HG02642 (cell line): ENCODE measurements around the gene C19orf38.
"Not testable (repeated sequence)": the region's sequence is repeated elsewhere in the genome, so short reads cannot be mapped to it uniquely, and the experiment has no call there.

Source experiments
- ATAC-seq: cut with Tn5 transposase; IDR thresholded peaks from one replicate; pipeline ENCODE4 v1.9.1; 2021; ENCODE audit warnings: mild to moderate bottlenecking; ENCODE audit not compliant: unreplicated experiment, poor library complexity

Gene C19orf38

DNA sequence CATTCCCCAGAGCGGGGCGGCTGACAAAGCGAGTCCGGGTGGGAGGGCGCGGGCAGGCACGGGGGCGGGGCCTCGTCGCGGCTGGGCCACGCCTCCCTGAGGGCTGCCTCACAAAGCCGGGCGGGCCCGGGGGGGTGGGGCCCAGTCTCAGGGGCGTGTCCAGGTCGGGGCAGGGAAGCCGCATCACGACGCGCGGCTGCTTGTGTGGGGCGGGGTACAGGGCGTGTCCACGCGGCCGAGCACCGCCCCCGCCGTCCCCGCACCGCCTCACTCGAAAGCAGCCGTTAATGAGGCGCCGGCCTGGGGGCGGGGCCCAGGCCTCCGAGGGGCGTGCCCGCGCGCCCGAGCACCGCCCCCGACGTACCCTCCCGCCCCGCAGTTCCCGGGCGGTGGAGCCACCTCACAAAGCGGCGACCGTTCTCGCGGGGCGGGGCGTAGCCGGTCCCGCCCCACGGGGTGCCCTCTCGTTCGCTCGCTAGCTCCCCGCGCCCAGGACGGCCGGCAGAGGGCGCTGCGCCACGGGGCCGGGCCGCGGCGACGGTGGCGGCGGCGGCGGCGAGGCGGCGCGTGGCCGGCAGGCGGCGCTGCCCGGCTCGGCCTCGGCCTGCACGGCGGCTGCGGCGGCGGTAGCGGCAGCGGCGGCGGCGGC, 22.9 kb downstream of the C19orf38 start, which contains the start of gene CARM1:
TSS of gene CARM1 (plus strand) at position 599 of the 649 bp plus-strand sequence. CDS start 150 bp downstream, outside the sequence.
- ATAC-seq, result peak; percentile 80

DNA sequence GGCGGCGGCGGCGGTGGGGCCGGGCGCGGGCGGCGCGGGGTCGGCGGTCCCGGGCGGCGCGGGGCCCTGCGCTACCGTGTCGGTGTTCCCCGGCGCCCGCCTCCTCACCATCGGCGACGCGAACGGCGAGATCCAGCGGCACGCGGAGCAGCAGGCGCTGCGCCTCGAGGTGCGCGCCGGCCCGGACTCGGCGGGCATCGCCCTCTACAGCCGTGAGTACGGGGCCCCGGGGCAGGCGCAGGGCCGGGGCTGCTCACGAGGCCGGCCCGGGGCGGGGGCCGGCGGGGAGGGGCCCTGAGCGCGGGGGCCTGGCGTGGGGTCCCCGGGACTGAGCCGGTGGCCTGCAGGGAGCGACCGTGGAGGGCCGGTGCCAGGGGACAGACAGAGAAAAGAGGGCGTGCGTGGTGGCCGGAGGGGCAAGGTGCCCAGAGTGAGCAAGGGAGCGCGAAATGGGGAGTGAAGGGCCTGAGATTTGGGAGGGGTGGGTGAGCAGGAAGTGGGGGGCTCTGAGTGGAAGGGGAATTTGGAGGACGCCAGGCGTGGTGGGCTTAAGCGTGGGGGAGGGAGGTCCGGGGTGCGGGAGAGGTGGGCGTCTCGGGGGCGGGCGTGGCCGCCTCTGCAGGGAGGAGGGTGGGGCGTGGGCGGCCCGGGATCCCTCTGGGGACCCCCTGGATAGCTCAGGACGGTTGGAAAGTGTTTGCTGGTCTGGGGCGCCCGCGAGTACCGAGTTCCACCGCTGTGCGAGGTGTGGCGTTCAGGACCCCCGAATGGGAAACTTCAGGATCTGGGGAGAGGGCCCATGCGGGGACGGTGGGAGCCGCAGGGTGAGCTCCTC, 23.7 kb downstream of the C19orf38 start:
- ATAC-seq, result peak; percentile 16

DNA sequence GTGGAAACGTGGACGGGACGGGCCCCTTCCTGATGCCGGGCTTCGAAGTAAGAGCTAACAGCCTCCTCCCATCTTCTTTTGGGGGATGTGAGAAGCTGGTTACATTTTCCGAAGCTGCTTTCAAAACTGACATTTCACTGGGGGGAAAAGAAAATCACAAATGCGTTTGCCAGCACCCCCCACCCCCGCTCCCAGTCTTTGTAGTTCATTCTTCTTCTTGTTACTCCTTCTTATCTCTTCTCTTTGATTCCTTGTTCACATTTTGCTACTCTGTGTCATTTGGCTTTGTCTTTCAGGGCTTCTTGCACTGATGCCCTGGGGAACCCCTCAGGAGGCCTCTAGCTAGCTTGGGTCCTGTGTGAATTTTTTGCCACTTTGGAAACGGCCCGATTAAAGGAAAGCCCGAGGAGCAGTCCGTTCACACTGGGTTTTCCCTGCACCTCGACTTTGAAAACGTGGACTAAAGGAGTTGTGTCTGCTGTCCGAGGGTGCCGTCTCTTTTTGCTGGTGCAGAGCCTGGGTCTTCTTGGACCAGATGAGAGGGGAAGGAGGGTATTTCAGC, 24.4 kb downstream of the C19orf38 start:
- no peak for ATAC-seq

DNA sequence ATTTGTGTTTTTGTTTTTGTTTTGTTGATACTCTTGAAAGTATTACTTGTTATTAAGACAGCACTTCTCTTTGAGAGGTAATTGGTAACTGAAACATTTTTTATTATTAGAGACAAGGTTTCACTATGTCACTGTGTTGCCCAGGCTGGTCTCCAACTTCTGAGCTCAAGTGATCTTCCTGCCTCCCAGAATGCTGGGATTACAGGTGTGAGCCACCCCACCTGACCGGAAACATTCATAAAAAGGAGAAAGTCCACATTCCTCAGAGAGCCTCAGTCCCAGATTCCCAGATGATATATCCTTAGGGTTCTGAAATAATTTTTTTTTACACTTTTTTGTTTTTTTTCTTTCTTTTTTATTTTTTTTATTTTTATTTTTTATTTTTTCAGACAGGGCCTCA, 25.8 kb downstream of the C19orf38 start:
- no peak for ATAC-seq

DNA sequence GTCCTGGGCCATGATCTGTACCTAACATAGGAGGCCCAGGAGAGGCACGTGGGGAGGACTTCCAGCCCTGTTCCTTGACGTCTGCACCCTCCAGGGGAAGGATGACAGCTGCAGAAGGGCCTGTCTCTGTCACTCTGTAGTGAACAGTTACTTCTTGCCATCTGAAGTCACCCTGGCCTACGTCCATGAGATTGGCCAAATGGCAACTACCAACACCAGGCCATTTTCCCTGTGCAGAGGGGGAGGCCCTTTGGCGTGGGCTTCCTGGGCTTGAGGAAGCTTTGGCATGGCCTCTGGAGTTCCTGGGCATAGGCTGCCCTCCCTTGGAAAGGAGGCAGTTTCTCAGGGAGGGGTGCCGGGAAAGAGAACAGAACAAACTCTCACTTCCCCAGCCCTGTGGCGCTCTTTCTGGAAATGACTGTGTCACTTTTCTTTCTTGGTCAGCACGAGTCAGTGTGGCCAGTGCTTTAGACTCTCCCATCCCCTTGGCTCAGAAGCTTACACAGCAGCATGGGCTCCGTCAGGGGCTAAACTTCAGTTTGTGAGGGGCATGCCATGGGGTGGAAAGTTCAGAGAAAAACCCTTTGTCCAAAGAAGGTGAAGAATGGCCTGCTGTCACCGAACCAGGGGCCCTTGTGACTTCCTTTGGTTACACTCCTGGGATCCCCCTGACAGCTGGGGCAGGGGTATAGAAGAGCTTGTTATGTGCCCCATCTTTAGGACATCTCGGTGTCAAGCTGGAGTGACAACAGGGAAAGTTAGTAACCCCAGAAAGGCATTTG, 28.4 kb downstream of the C19orf38 start:
- ATAC-seq, result peak; percentile 50

DNA sequence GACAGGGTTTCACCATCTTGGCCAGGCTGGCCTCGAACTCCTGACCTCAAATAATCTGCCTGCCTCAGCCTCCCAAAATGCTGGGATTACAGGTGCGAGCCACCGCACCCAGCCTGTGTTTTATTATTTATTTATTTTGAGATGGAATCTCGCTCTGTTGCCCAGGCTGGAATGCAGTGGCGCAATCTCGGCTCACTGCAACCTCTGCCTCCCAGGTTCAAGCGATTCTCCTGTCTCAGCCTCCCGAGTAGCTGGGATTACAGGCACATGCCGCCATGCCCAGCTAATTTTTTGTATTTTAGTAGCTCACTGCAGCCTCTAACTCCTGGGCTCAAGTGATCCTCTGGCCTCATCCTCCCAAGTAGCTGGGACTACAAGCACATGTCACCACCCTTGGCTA, 29.4 kb downstream of the C19orf38 start:
- ATAC-seq, result not testable (repeated sequence)

DNA sequence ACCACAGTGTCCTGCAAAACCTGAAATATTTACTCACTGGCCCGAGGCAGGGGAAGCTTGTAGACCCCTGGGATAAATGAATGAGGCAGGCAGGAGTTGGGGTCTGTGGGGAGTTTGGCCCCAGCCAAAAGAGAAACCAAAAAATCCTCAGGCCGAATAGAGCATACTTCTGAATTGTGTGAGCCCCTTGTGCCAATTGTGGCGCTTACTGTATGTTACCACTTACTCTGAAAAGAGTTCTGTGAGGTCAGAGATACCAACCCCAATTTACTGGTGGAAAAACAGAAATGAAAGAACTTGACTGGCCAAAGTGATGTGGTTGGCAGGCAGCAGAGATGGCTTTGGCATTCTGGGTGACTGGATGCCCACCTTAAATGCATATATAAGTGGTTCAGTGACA, 30.0 kb downstream of the C19orf38 start:
- ATAC-seq, result no peak

DNA sequence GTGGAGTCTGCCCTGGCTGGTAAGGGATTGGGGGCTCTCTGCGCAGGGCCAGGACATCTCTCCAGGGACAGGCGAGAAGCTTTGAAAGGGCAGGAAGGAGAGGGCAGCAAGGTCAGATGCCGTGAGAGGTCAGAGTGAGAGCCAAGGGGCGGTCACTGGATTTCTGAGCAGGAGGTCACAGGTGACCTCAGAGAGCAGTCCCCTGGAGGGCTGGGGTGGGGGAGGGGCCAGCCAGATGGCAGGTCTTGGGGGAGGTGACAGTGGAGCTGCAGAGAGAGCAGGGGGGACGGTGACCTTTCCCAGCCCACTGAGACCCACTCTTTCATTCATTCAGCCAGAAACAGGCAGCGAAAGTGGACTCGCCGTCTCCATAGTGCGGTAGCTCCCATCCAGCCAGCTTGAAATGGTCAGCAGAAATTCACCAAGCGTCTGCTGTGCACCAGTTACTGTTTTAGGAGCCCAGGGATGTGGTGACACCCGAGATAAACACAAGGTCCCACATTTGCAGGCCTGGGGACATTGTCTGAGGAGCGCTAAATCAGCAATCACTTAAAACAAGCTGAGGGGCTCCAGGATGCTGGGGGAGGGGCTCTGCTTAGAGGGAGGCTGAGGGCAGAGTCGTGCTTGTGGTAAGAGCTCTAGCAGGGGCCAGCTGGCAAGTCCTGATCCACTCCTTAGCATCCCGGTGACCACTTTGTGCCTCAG, 33.3 kb downstream of the C19orf38 start:
- no peak for ATAC-seq

DNA sequence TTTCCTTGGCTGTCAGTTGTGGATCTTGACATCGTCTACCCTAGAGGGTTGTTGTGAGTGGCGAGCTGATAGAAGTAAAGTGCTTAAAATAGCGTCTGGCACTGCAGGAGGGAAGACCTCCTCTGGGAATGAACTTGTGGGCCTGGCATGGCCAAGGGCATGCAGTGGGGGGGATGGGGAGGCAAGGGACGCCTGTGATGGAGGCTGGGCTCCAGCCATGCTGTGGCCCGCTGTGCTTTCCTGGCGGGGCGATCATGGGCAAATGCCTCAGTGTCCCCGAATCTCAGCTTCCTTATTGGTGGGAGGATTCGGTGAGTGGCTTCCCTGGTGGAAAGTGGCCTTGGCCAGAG, 33.9 kb downstream of the C19orf38 start:
- no peak for ATAC-seq

DNA sequence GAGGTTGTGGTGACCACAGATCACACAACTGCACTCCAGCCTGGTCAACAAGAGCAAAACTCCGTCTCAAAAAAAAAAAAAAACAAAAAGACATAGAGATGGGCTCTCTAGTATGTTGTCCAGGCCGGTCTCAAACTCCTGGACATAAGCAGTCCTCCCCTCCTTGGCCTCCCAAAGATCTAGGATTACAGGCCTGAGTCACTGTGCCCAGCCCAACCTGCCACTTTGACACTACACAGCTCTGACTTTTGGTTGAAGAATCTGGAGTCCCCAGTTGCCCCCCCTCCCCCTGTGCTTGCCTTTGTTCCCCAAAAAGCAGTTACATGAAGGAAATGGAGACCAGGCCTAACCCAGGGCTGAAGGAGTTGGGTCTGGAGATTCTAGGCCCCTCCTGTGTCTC, 36.1 kb downstream of the C19orf38 start:
- no peak for ATAC-seq

DNA sequence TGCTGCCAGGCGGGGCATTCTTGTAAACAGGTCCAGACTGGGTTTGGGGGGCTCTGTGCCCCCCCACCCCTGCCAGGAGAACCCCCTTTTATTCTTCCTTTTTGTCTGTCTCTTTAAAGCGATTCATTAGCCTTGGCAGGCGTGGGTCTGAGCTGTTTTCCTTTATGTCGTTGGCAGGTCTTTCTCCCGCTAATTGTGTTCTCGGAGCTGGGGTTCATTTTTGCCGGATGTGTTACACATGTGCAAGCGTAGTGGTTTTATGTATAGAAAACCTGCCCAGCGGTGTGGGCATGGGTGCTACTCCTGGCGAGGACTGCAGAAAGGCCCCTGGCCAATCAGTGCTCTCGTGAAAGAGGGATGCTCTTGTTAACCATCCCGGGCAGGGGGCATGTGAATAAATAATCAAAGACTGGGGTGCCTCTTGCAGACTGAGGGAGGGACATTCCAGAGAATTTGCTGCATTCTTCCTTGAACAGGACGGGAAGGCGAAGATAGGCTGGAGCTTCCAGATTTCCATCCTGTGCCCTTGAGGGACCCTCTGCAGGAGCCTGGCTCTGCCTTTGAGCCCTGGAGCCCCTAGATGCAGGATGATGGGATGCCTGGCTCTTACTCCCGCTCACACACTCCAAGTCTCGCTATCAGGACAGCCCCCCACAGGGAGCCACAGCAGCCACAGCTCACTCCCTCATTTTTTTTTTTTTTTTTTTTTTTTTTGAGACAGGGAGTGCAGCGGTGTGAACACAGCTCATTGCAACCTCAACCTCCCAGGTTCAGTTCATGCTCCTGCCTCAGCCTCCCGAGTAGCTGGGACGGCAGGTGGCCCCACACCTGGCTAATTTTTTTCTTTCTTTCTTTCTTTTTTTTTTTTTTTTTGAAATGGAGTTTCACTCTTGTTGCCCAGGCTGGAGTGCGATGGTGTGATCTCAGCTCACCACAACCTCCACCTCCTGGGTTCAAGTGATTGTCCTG, 37.3 kb downstream of the C19orf38 start:
- no peak for ATAC-seq

DNA sequence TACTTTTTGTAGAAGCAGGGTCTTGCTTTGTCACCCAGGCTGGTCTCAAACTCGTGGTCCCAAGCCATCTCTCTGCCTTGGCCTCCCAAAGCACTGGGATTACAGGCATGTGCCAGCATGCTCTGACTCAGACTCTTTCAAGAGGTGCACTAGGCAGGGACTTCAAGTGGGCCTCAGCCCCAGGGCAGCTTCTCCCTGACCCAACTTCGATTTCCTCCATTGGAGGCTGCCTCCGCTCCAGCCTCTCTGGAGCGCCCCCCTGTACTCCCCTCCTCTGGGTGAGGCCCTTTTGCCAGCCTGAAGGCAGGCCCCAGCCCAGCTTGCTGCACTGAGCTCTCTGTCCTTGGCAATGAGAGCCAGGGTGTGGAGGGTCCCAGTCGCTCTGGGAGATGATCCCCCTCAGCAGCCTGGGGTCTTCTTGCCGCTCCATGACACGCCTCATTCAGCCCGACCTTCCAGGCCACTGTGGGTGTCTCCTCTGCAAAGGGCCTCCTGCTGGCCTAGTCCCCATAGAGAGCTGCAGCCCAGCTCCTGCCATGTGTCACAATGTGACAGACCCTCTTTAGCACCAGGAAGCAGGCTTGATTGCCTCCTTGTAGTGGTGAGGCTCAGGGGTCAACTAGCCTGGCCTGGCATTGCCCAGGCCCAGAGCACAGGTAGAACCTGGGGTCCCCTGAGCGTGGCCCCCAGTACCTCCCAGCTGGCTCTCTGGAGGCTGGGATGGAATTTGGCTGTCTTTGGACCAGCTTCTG, 39.6 kb downstream of the C19orf38 start:
- no peak for ATAC-seq

DNA sequence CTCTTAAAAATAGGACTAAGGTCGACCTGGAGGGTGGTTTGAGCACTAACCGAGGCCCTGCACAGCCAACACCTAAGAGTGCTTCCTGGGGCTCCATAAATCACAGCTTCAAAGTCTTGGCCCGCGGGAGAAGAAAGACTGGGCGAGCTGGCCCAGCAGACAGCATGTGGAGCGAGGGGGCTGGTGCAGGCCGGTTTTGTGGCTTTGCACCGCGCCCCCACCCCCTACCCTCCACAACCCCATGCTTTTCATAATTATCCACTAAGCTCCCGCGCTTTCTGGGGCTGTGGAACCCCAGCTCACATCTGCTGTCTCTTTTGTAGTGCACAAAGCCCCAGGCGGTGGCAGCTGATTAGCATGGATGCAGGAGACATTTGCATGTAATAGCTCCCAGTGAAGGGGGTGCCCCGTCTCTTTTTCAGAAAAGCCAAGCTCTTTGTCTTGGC, 40.2 kb downstream of the C19orf38 start:
- ATAC-seq, result no peak

DNA sequence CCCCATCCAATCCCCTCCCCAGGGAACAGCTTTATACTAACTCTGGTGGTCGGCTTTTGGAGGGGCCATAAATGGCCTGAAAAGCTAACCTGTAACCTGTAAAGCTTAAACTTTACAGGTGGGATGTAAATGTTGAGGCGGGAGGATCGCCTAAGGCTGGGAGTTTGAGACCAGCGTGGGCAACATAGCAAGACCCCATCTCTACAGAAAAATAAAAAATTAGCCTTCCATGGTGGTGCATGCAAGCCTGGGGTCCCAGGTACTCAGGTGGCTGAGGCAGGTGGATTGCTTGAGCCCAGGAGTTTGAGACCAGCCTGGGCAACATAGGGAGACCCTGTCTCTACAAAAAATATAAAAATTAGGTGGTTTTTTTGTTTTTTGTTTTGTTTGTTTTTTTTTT, 41.7 kb downstream of the C19orf38 start:
- no peak for ATAC-seq

DNA sequence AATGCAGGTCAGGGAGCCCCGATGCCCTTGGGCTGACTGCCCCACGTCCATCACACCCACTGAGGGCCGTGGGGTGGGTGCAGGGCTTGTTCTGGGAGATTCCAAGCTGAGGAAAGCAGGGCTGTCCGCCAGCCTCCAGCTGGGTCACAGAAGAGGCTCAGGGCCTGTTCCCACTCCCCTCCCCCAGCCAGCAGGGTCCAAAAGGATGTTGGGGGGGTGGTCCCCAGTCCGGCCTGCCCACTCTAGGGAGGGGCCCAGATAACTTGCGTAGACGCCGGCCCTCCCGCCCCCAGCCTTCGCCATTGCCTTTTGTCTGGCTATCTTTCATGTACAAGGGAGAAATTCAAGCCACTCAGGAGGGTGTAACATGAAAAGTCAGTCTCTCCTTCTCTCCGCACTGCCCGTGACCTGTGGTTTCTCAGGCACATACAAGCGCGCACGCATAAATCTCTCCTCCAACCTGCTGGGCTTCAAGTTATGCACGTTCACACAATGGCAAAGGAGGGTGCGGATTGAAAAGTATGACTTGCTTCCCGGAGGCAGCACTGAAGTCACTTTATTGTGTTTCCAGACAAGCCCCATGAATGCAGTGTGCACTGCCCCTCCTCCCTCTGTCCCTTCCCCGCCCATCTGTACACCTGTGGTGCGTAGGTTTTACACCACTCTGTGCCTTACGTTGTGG, 43.3 kb downstream of the C19orf38 start:
- no peak for ATAC-seq

DNA sequence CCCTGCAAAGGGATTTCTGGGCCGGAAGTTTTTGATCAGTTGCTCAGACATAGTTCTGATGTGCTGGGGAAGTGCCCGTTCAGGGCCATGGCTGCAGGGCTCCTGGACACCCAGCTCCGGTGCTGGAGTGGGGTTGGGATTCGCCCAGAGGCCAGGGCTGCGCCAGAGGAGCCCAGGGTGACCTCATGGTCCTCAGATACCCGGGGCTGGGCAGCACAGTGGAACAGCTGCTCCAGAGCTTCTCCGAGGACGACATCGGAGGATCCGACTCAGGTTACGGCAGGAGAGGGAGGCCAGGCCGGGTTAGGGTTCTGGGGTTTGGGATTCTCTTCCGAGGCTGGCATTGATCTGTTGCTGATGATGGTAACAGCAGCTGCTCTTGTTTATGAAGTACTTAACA, 44.0 kb downstream of the C19orf38 start:
- no peak for ATAC-seq

DNA sequence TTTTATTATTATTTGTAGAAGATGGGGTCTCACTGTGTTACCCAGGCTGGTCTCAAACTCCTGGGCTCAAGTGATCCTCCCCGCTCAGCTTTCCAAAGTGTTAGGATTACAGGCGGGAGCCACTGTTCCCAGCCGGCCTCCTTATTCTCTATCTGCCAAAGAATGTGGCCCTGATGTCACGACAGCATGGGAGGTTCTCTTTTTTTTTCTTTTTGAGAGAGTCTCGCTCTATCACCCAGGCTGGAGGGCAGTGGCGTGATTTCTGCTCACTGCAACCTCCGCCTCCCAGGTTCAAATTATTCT, 46.6 kb downstream of the C19orf38 start:
- ATAC-seq, result no peak

DNA sequence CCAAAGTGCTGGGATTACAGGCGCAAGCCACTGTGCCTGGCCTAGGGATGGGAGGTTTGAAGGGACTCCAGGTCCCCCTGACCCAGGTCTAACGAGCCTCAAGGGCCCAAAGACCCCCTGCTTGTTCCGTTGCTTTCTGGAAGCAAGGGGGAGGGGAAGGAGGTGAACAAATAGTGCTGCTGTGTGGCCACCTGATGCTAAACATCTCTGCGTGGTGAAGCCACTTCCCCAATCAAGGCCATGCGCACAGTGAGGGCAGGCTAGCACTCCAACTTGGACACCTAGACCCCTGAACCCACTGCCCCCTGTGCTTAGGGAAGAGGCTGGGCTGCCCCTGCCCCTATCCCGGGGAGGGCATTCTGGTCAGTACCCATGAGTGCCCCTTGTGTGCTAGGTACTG, 47.1 kb downstream of the C19orf38 start:
- no peak for ATAC-seq
